GM21423 (cell line): ENCODE results near the gene FSTL5.
"Not testable (repeated sequence)": the region's sequence is repeated elsewhere in the genome, so short reads cannot be mapped to it uniquely, and the experiment has no call there.

Source experiments
- ATAC-seq: cut with Tn5 transposase; IDR thresholded peaks from one replicate; pipeline ENCODE4 v1.9.1; 2021; ENCODE audit warnings: mild to moderate bottlenecking, moderate library complexity; ENCODE audit not compliant: unreplicated experiment

Gene FSTL5

GRCh38 chr4:161856711-161857326 lies 307.0 kb downstream of the FSTL5 start:
- no peak for ATAC-seq

- no peak for ATAC-seq
These were observed 313.2 kb downstream of the FSTL5 start for GRCh38 chr4:161850631-161851030.

GRCh38 chr4:161841759-161842158 lies 322.0 kb downstream of the FSTL5 start:
- no peak for ATAC-seq

GRCh38 chr4:161829591-161829990 lies 334.2 kb downstream of the FSTL5 start:
- ATAC-seq = no peak

- ATAC-seq = no peak
These were observed 335.7 kb downstream of the FSTL5 start for GRCh38 chr4:161828061-161828460.

- ATAC-seq = no peak
These were observed 336.8 kb downstream of the FSTL5 start for GRCh38 chr4:161827013-161827412.

GRCh38 chr4:161823450-161823849 lies 340.4 kb downstream of the FSTL5 start:
- ATAC-seq = no peak

- ATAC-seq = no peak
These were observed 341.6 kb downstream of the FSTL5 start for GRCh38 chr4:161822174-161822573.

- ATAC-seq = no peak
These were observed 345.9 kb downstream of the FSTL5 start for GRCh38 chr4:161817914-161818313.

GRCh38 chr4:161816958-161817357 lies 346.8 kb downstream of the FSTL5 start:
- ATAC-seq = no peak

GRCh38 chr4:161815841-161816240 lies 348.0 kb downstream of the FSTL5 start:
- no peak for ATAC-seq

- no peak for ATAC-seq
These were observed 349.9 kb downstream of the FSTL5 start for GRCh38 chr4:161813889-161814288.

- no peak for ATAC-seq
These were observed 350.4 kb downstream of the FSTL5 start for GRCh38 chr4:161813389-161813788.

GRCh38 chr4:161803171-161803570 lies 360.6 kb downstream of the FSTL5 start:
- ATAC-seq = no peak

GRCh38 chr4:161799710-161800109 lies 364.1 kb downstream of the FSTL5 start:
- no peak for ATAC-seq

- ATAC-seq = no peak
These were observed 370.8 kb downstream of the FSTL5 start for GRCh38 chr4:161792991-161793390.

GRCh38 chr4:161791796-161792556 lies 371.8 kb downstream of the FSTL5 start:
- ATAC-seq = no peak

GRCh38 chr4:161767116-161767515 lies 396.7 kb downstream of the FSTL5 start:
- ATAC-seq = no peak

- ATAC-seq = no peak
These were observed 401.0 kb downstream of the FSTL5 start for GRCh38 chr4:161762796-161763195.

- ATAC-seq = no peak
These were observed 403.8 kb downstream of the FSTL5 start for GRCh38 chr4:161760008-161760407.

GRCh38 chr4:161758412-161758811 lies 405.4 kb downstream of the FSTL5 start:
- not testable (repeated sequence) for ATAC-seq

GRCh38 chr4:161728929-161729328 lies 434.9 kb downstream of the FSTL5 start:
- no peak for ATAC-seq

GRCh38 chr4:161721947-161722346 lies 441.9 kb downstream of the FSTL5 start:
- ATAC-seq = no peak
